DND-41 (cell line): ENCODE data around the gene TYW1B.
"Not testable (repeated sequence)": the region's sequence is repeated elsewhere in the genome, so short reads cannot be mapped to it uniquely, and the experiment has no call there.

Experiments
- ATAC-seq: fragments of 200-7000 bp; cut with Tn5 transposase; 3 replicates; pipeline ENCODE4 v1.9.1; 2021; ENCODE audit warnings: low read depth; ENCODE audit not compliant: insufficient read depth
- DNase-seq: peaks from one replicate; pipeline ENCODE4 v3.0.0-alpha.2; 2020
- H2AFZ ChIP-seq: 2 replicates; pipeline ENCODE4 v1.6.0; 2012; ENCODE audit warnings: low read depth, low read length
- H3K27ac ChIP-seq: 2 replicates; pipeline ENCODE4 v1.5.1; 2012; ENCODE audit warnings: low read length, inconsistent platforms
- H3K27me3 ChIP-seq: fragments of 200-600 bp; sonication (generic); 2 replicates; pipeline ENCODE4 v1.6.0; 2012; ENCODE audit warnings: low read length, mild to moderate bottlenecking, inconsistent platforms; ENCODE audit not compliant: insufficient read depth, poor library complexity
- H3K36me3 ChIP-seq: 2 replicates; pipeline ENCODE4 v1.5.1; 2012; ENCODE audit warnings: low read length, inconsistent platforms; ENCODE audit not compliant: insufficient read depth
- H3K4me1 ChIP-seq: 2 replicates; pipeline ENCODE4 v1.5.1; 2012; ENCODE audit warnings: mild to moderate bottlenecking, low read length; ENCODE audit not compliant: insufficient read depth
- H3K4me2 ChIP-seq: 2 replicates; pipeline ENCODE4 v1.6.0; 2012; ENCODE audit warnings: mild to moderate bottlenecking, moderate library complexity, low read length, inconsistent platforms; ENCODE audit not compliant: insufficient read depth
- H3K4me3 ChIP-seq, 2 experiments: fragments of 200-600 bp in 1 of 2; shearing (Covaris generic) in 1 of 2; 2 replicates each; pipeline ENCODE4 v1.5.1; 2012 to 2016; ENCODE audit warnings: inconsistent platforms in 2 of 2, low read length in 2 of 2, mild to moderate bottlenecking in 2 of 2, low read depth in 1 of 2, moderate library complexity in 1 of 2
- H3K79me2 ChIP-seq: 2 replicates; pipeline ENCODE4 v1.6.0; 2012; ENCODE audit warnings: low read length, inconsistent platforms; ENCODE audit not compliant: insufficient read depth
- H3K9ac ChIP-seq: 2 replicates; pipeline ENCODE4 v1.6.0; 2012; ENCODE audit warnings: low read depth, mild to moderate bottlenecking, inconsistent platforms, low read length, moderate library complexity
- H3K9me3 ChIP-seq: 2 replicates; pipeline ENCODE4 v1.5.1; 2012; ENCODE audit warnings: low read length, moderate library complexity, mild to moderate bottlenecking, inconsistent platforms; ENCODE audit not compliant: insufficient read depth, severe bottlenecking
- H4K20me1 ChIP-seq: 2 replicates; pipeline ENCODE4 v1.6.0; 2012; ENCODE audit warnings: low read length; ENCODE audit not compliant: insufficient read depth
- CTCF ChIP-seq: IDR thresholded peaks from 2 replicates; pipeline ENCODE4 v1.5.1; 2012; ENCODE audit warnings: borderline replicate concordance, low read length, moderate library complexity, mild to moderate bottlenecking; ENCODE audit not compliant: poor library complexity, severe bottlenecking; ENCODE audit errors: extremely low read depth

Gene TYW1B

GRCh38 chr7:72635273-72635908, 192.6 kb downstream of the TYW1B start:
- H4K20me1 ChIP-seq, H3K9me3 ChIP-seq, H3K4me2 ChIP-seq, H3K9ac ChIP-seq, H3K4me3 ChIP-seq, H3K79me2 ChIP-seq, H3K27ac ChIP-seq, DNase-seq, H3K27me3 ChIP-seq, H3K4me1 ChIP-seq, H3K36me3 ChIP-seq, H2AFZ ChIP-seq: not testable (repeated sequence)
- TF ChIP-seq CTCF = peak; percentile 37
- 0 out of 3 replicates have a peak, but pooled peaks have one; percentile 53 for ATAC-seq

GRCh38 chr7:72632765-72633292, 195.2 kb downstream of the TYW1B start:
- not testable (repeated sequence) for H3K4me1 ChIP-seq, H2AFZ ChIP-seq, H3K9me3 ChIP-seq, H3K4me3 ChIP-seq, H3K79me2 ChIP-seq, H4K20me1 ChIP-seq, H3K27ac ChIP-seq, ATAC-seq, H3K36me3 ChIP-seq, H3K27me3 ChIP-seq, DNase-seq, H3K4me2 ChIP-seq, H3K9ac ChIP-seq

GRCh38 chr7:72628375-72628774, 199.6 kb downstream of the TYW1B start:
- ATAC-seq, H3K4me2 ChIP-seq, DNase-seq, H4K20me1 ChIP-seq, H3K4me1 ChIP-seq, H3K9ac ChIP-seq, H3K36me3 ChIP-seq, H3K9me3 ChIP-seq, H3K4me3 ChIP-seq, H3K27ac ChIP-seq, H2AFZ ChIP-seq, H3K27me3 ChIP-seq, H3K79me2 ChIP-seq: not testable (repeated sequence)

- not testable (repeated sequence) for DNase-seq, H3K27ac ChIP-seq, H3K36me3 ChIP-seq, H3K9me3 ChIP-seq, H3K4me2 ChIP-seq, H3K79me2 ChIP-seq, H3K27me3 ChIP-seq, H3K4me3 ChIP-seq, H4K20me1 ChIP-seq, ATAC-seq, H3K4me1 ChIP-seq, H3K9ac ChIP-seq, H2AFZ ChIP-seq
Observed at GRCh38 chr7:72626428-72627011, 201.5 kb downstream of the TYW1B start.

GRCh38 chr7:72625721-72626423, 202.1 kb downstream of the TYW1B start:
- ATAC-seq = peak; percentile 58; the same call in 1 of the 3 replicates

More at GRCh38 chr7:72625721-72626423, 202.1 kb downstream of the TYW1B start:
- not testable (repeated sequence) for H3K4me2 ChIP-seq, DNase-seq, H3K27me3 ChIP-seq, H3K79me2 ChIP-seq, H3K9ac ChIP-seq, H2AFZ ChIP-seq, H3K27ac ChIP-seq, H3K9me3 ChIP-seq, H3K36me3 ChIP-seq, H4K20me1 ChIP-seq, H3K4me3 ChIP-seq, H3K4me1 ChIP-seq
